AG04449 (cell line): ENCODE measurements around the gene ATAT1.

Experiments used
- CTCF ChIA-PET: fragments of 350-600 bp; formaldehyde crosslinking; extraction: SDS; loops from one replicate; lab custom pipeline; 2021; ENCODE audit warnings: antibody characterized with exemption; lab: Yijun Ruan, JAX
- POLR2A ChIA-PET: fragments of 400-600, 350-600 bp; formaldehyde crosslinking; extraction: SDS; loops from one replicate; lab custom pipeline; 2020; ENCODE audit warnings: antibody characterized with exemption, inconsistent platforms; lab: Yijun Ruan, JAX
- DNase-seq: peaks from one replicate; pipeline ENCODE4 v3.0.0-alpha.2; 2010; ENCODE audit warnings: low read depth, low spot score
- H3K4me3 ChIP-seq: 2 replicates; pipeline ENCODE4 v1.5.1; 2011; ENCODE audit warnings: low read depth, mild to moderate bottlenecking, control low read depth, low read length
- TF ChIP-seq, protein P1 (sequence below): IDR thresholded peaks from one replicate; pipeline ENCODE4 v1.5.1; 2011; ENCODE audit warnings: mild to moderate bottlenecking, moderate library complexity, low read length, control low read depth, inconsistent platforms; ENCODE audit not compliant: insufficient read depth; ENCODE audit errors: missing control alignments

ATAT1 gene

DNA sequence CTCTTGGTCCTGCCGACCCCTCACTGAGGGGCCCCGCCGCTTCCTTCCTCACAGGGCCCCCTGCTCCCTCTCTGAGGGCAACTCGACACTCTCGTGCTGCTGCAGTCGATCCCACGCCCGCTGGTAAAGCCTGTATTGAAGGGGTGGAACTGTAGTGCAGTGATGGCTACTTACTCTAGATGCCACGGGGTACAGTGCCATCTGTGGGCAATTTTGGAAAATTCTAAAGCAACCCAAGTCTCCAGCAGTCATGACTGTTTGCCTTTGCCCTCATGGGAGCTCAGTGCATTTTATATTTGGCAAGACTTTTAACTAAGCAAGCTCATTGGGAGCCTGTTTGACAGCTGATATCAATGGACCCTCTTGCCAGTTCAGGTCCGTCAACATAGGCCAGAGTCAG lies 13.8 kb downstream of the ATAT1 start:
- no peak for DNase-seq
- no peak overlapping the region for H3K4me3 ChIP-seq
- TF ChIP-seq, protein P1, sequence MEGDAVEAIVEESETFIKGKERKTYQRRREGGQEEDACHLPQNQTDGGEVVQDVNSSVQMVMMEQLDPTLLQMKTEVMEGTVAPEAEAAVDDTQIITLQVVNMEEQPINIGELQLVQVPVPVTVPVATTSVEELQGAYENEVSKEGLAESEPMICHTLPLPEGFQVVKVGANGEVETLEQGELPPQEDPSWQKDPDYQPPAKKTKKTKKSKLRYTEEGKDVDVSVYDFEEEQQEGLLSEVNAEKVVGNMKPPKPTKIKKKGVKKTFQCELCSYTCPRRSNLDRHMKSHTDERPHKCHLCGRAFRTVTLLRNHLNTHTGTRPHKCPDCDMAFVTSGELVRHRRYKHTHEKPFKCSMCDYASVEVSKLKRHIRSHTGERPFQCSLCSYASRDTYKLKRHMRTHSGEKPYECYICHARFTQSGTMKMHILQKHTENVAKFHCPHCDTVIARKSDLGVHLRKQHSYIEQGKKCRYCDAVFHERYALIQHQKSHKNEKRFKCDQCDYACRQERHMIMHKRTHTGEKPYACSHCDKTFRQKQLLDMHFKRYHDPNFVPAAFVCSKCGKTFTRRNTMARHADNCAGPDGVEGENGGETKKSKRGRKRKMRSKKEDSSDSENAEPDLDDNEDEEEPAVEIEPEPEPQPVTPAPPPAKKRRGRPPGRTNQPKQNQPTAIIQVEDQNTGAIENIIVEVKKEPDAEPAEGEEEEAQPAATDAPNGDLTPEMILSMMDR = no peak
- CTCF ChIA-PET = interaction anchor here (1.2 kb wide), 1 partner anchor 32 kb away, joined by 3 read pairs; the partner anchor contains the start of gene DHX16
- POLR2A ChIA-PET = no interaction called here

DNA sequence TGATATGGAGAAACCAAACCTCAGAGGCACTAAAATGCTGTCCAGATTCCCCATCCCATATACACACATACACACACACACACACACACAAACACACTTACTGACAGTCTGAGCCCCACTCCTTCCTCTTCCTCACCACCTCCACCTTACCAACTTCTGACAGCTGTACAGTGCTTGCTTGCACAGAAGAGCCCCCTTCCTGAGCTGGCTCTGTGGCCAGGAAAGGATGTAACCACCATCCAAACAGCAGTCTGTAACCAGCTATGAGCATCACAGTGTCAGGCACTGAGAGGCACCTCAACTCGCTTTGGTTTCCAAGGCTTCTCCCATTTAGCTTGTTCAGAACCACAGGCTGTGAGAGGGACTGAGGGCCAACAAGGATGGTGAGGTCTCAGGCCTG lies 14.4 kb downstream of the ATAT1 start:
- CTCF ChIA-PET = interaction anchor here (1.2 to 1.3 kb wide), 2 partner anchors 15 to 31 kb away, joined by 3 to 5 read pairs; partner anchors contain the start of genes ATAT1 and DHX16
- H3K4me3 ChIP-seq = no peak overlapping the region
- POLR2A ChIA-PET = no interaction called here
- DNase-seq = no peak
- TF ChIP-seq, protein P1 = no peak

DNA sequence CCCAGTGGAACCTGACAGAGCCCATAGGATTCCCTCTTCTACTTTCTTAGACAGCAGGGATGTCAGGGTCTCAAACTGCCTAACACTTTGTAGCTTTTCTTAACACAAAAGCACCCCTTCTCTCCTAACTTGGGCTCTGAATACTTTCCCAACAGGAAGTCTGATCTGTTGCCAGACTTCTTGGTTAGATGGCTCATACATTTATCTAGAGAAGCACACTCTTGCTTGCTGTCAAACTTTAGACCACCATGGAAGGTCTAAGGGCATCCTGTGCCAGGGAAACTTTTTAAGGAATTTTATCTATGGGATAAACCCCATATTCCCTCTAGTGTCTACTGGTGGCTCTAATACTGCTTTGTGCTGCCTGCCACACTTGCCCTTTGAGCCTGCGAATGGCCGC lies 17.0 kb downstream of the ATAT1 start:
- no peak for DNase-seq
- ChIA-PET POLR2A (no interaction called here), CTCF (interaction anchor here (1.3 to 2.0 kb wide), 2 partner anchors 28 to 79 kb away, joined by 3 to 6 read pairs; no protein-coding TSS in a partner anchor)
- H3K4me3 ChIP-seq = no peak overlapping the region
- TF ChIP-seq, protein P1 = no peak

- no peak for DNase-seq
- TF ChIP-seq, protein P1 = no peak
- ChIA-PET CTCF (interaction anchor here (1.0 to 2.0 kb wide), 3 partner anchors 20 to 78 kb away, joined by 3 to 6 read pairs (median 3); no protein-coding TSS in a partner anchor), POLR2A (no interaction called here)
- no peak overlapping the region for H3K4me3 ChIP-seq
These were observed 18.1 kb downstream of the ATAT1 start for GRCh38 chr6:30644769-30645168.

GRCh38 chr6:30645989-30646388 lies 19.3 kb downstream of the ATAT1 start:
- CTCF ChIA-PET = interaction anchor here (0.7 to 1.5 kb wide), 3 partner anchors 10 to 33 kb away, joined by 3 to 7 read pairs (median 5); partner anchors contain the start of gene DHX16
- POLR2A ChIA-PET = interaction anchor here (1.0 kb wide), 2 partner anchors 10 to 33 kb away, joined by 3 to 5 read pairs; no protein-coding TSS in a partner anchor
- H3K4me3 ChIP-seq = no peak overlapping the region
- TF ChIP-seq, protein P1 = no peak
- DNase-seq = no peak

DNA sequence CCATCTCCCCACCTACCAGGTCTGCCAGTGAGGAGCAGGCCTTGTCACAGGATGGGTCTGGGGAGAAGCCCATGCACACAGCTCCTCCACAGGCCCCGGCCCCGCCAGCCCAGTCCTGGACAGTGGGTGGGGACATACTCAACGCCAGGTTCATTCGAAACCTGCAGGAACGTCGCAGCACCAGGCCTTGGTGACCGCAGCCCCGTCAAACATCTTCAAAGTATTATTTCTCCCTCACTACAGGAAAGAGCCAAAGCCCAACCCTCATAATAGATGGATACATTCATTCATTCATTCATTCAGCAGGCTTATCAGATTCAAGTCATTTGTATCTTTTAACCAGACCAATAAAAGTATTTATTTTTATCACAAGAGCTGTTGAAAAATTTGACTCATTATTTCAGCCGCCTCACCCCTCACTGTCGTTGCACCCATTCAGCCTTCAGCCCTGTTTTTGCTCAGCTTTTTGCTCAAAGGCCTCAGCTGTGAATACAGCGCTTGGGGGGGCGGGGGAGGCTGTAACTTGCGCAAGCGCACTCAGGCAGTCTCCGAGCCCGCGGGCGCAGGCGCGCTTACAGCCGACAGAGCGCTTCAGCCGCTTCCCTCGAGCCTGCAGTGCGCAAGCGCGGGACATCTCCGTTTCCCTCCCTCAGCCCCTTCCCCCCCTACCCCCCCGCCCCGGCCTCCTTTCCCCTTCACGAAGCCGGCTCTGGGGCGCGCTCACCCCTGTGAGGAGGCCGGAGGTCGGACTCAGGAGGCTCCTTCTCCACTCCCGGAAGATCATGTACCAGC lies 20.0 kb downstream of the ATAT1 start, which contains the start of gene C6orf136:
Gene C6orf136, plus strand, starts transcription at position 684 of the 792 bp plus-strand sequence. Its CDS starts 99 bp downstream, at position 783.
- peak within 1 kb of the TSS; percentile 91 for H3K4me3 ChIP-seq
- TF ChIP-seq, protein P1 = no peak
- POLR2A ChIA-PET = interaction anchor here (1.0 kb wide), 2 partner anchors 9 to 33 kb away, joined by 3 to 5 read pairs; no protein-coding TSS in a partner anchor
- DNase-seq = peak; percentile 47
- CTCF ChIA-PET = interaction anchor here (1.3 to 1.5 kb wide), 3 partner anchors 10 to 26 kb away, joined by 3 to 7 read pairs (median 5); partner anchors contain the start of gene DHX16
